HepG2 (cell line): ENCODE data around the gene FAM174A. TPM values are rescaled to one million over a fixed set of nuclear protein-coding genes. Genes with fewer than 3 reads are reported as not detected.

Experiments used
- ATAC-seq: fragments of 200-7000 bp; cut with Tn5 transposase; 3 replicates; pipeline ENCODE4 v1.9.1; 2020; ENCODE audit warnings: mild to moderate bottlenecking, moderate library complexity
- BruUV-seq: library from RNA; stranded (reverse); fragments of 400-500 nt; replicated peaks from 2 replicates; lab custom pipeline; 2021; lab: Mats Ljungman, UMichigan
- CTCF ChIA-PET: fragments of 300-600 bp; formaldehyde crosslinking; extraction: SDS; loops from one replicate; lab custom pipeline; 2021; ENCODE audit warnings: low total read pairs, inconsistent platforms, low intra/inter-chr PET ratio; lab: Yijun Ruan, JAX
- POLR2A ChIA-PET: fragments of 350-600 bp; sonication (Branson Sonifier 250); formaldehyde crosslinking; loops from one replicate; lab custom pipeline; 2020; ENCODE audit warnings: antibody characterized with exemption, inconsistent platforms; lab: Yijun Ruan, JAX
- DNase-seq: peaks from one replicate; pipeline ENCODE4 v3.0.0-alpha.2; 2015; ENCODE audit warnings: low spot score
- FAIRE-seq: peaks from 3 replicates; lab custom pipeline; 2011; peaks lifted over from hg19 to GRCh38; lab: Jason Lieb, UNC
- H2AFZ ChIP-seq: one replicate; pipeline ENCODE4 v1.6.1; 2011; ENCODE audit warnings: low read length, inconsistent platforms
- H3K27ac ChIP-seq: fragments of 300-600 bp; 3 replicates; pipeline ENCODE4 v1.8.0; 2011; ENCODE audit warnings: mixed run types, mild to moderate bottlenecking, mixed read lengths, low read length, inconsistent platforms; ENCODE audit not compliant: insufficient read depth; ENCODE audit errors: extremely low read length
- H3K27me3 ChIP-seq, 2 experiments: fragments of 200-600 bp in 1 of 2; 2 replicates in 1 of 2; 3 replicates in 1 of 2; pipeline versions ENCODE4 v1.6.0 to v1.8.0; 2011; ENCODE audit warnings: low read length in 2 of 2, mild to moderate bottlenecking in 2 of 2, moderate library complexity in 2 of 2, inconsistent platforms in 1 of 2; ENCODE audit not compliant: insufficient read depth in 2 of 2, control insufficient read depth in 1 of 2
- H3K36me3 ChIP-seq, 2 experiments: fragments of 200-600 bp in 1 of 2; replicated peaks in 1 of 2; 2 replicates in 1 of 2; 3 replicates in 1 of 2; pipeline versions ENCODE4 v1.5.1 to v1.8.0; 2011; ENCODE audit warnings: low read length in 2 of 2, inconsistent platforms in 1 of 2; ENCODE audit not compliant: insufficient read depth in 2 of 2, control insufficient read depth in 1 of 2
- H3K4me1 ChIP-seq: 2 replicates; pipeline ENCODE4 v1.5.1; 2012; ENCODE audit warnings: low read length, inconsistent platforms; ENCODE audit not compliant: insufficient read depth
- H3K4me2 ChIP-seq: 2 replicates; pipeline ENCODE4 v1.6.0; 2011; ENCODE audit warnings: low read depth, low read length, inconsistent platforms
- H3K4me3 ChIP-seq, 3 experiments: fragments of 200-600 bp in 1 of 3; sonication (generic), shearing (Covaris generic) in 1 of 3; replicated peaks in 1 of 3; 2 replicates each; pipeline ENCODE4 v1.5.1; 2011 to 2016; ENCODE audit warnings: low read length in 3 of 3, inconsistent platforms in 2 of 3, low read depth in 2 of 3, mild to moderate bottlenecking in 2 of 3, control low read depth in 1 of 3, mixed read lengths in 1 of 3; ENCODE audit not compliant: insufficient read depth in 1 of 3
- H3K79me2 ChIP-seq: one replicate; pipeline ENCODE4 v1.6.1; 2011; ENCODE audit warnings: low read length, inconsistent platforms; ENCODE audit not compliant: insufficient read depth
- H3K9ac ChIP-seq: 2 replicates; pipeline ENCODE4 v1.6.0; 2011; ENCODE audit warnings: mild to moderate bottlenecking, low read depth, low read length, inconsistent platforms; ENCODE audit not compliant: insufficient read depth
- H3K9me3 ChIP-seq: 2 replicates; pipeline ENCODE4 v1.5.1; 2012; ENCODE audit warnings: mild to moderate bottlenecking, low read length
- H4K20me1 ChIP-seq: 2 replicates; pipeline ENCODE4 v1.6.0; 2011; ENCODE audit warnings: inconsistent platforms, mild to moderate bottlenecking, low read length, moderate library complexity; ENCODE audit not compliant: insufficient read depth
- CBX5 ChIP-seq: sonication (generic); formaldehyde crosslinking; IDR thresholded peaks from 2 replicates; pipeline ENCODE4 v1.4.0; 2020; ENCODE audit warnings: missing genetic modification reagents, borderline replicate concordance
- CHCHD3 ChIP-seq: sonication (generic); formaldehyde crosslinking; IDR thresholded peaks from 2 replicates; pipeline ENCODE4 v1.8.0; 2022; ENCODE audit warnings: mild to moderate bottlenecking, missing genetic modification reagents, moderate library complexity
- ERF ChIP-seq: IDR thresholded peaks from 2 replicates; pipeline ENCODE4 v1.6.1; 2018; ENCODE audit warnings: missing biosample characterization, missing genetic modification reagents
- FOXM1 ChIP-seq: sonication (generic); formaldehyde crosslinking; IDR thresholded peaks from 2 replicates; pipeline ENCODE4 v1.5.0; 2020; ENCODE audit warnings: missing genetic modification reagents
- GFI1 ChIP-seq: sonication (generic); formaldehyde crosslinking; IDR thresholded peaks from 2 replicates; pipeline ENCODE4 v1.5.0; 2020; ENCODE audit warnings: missing genetic modification reagents, mild to moderate bottlenecking, borderline replicate concordance
- KAT7 ChIP-seq: IDR thresholded peaks from 2 replicates; pipeline ENCODE4 v1.6.1; 2018; ENCODE audit warnings: borderline replicate concordance, missing compliant biosample characterization
- KMT2B ChIP-seq: IDR thresholded peaks from 2 replicates; pipeline ENCODE4 v1.6.1; 2016; ENCODE audit warnings: missing genetic modification reagents, missing compliant biosample characterization
- MTF2 ChIP-seq: sonication (generic); formaldehyde crosslinking; IDR thresholded peaks from 2 replicates; pipeline ENCODE4 v1.5.0; 2020; ENCODE audit warnings: missing genetic modification reagents, borderline replicate concordance
- PHF20 ChIP-seq: sonication (generic); formaldehyde crosslinking; IDR thresholded peaks from 2 replicates; pipeline ENCODE4 v1.5.0; 2020; ENCODE audit warnings: mild to moderate bottlenecking, missing genetic modification reagents
- REL ChIP-seq: sonication (generic); formaldehyde crosslinking; conservative IDR thresholded peaks from 2 replicates; pipeline ENCODE4 v1.8.0; 2022; ENCODE audit warnings: mild to moderate bottlenecking, missing genetic modification reagents, moderate library complexity
- RXRA ChIP-seq: sonication (generic); formaldehyde crosslinking; IDR thresholded peaks from 2 replicates; pipeline ENCODE4 v1.5.1; 2020; ENCODE audit warnings: missing genetic modification reagents
- SUZ12 ChIP-seq: fragments of 150-350 bp; IDR thresholded peaks from 2 replicates; pipeline ENCODE4 v1.6.1; 2014; ENCODE audit warnings: low read depth, low read length
- TBP ChIP-seq: sonication (generic); formaldehyde crosslinking; IDR thresholded peaks from 2 replicates; pipeline ENCODE4 v1.5.0; 2020; ENCODE audit warnings: missing genetic modification reagents
- ZKSCAN1 ChIP-seq: fragments of 150-350 bp; IDR thresholded peaks from 2 replicates; pipeline ENCODE4 v1.6.1; 2014; ENCODE audit warnings: low read length
- ZNF354B ChIP-seq: sonication (generic); formaldehyde crosslinking; IDR thresholded peaks from 2 replicates; pipeline ENCODE4 v1.8.0; 2022; ENCODE audit warnings: mild to moderate bottlenecking, missing genetic modification reagents
- ZNF619 ChIP-seq: sonication (generic); formaldehyde crosslinking; IDR thresholded peaks from 2 replicates; pipeline ENCODE4 v1.4.0; 2020; ENCODE audit warnings: mild to moderate bottlenecking, missing genetic modification reagents
- ZNF790 ChIP-seq: sonication (generic); formaldehyde crosslinking; IDR thresholded peaks from 2 replicates; pipeline ENCODE4 v1.8.0; 2022; ENCODE audit warnings: missing genetic modification reagents, mild to moderate bottlenecking, borderline replicate concordance
- WGBS: methylation state at CpG from one replicate; pipeline ENCODE4 v1.1.6; 2017; ENCODE audit warnings: low lambda C conversion rate; 5-methylcytosine and 5-hydroxymethylcytosine counted together
- in situ Hi-C: cut with HindIII; loops from 2 replicates; pipeline ENCODE4 v1.10.0; 2017; ENCODE audit warnings: low pct_unique_long_range_greater_than_20kb; ENCODE audit not compliant: extremely low pct_ligation_motif_present
- intact Hi-C: fragments of 100-400 bp; cut with micrococcal nuclease; formaldehyde crosslinking; loops from one replicate; pipeline ENCODE4 v1.10.0; 2022; ENCODE audit not compliant: unreplicated experiment
- polyA plus RNA-seq, 8 experiments: library from polyadenylated mRNA; depleted of rRNA in 3 of 8; stranded (reverse) in 7 of 8; unstranded in 1 of 8; fragments of >200 nt; fragmentation: Illumina TruSeq in 4 of 8; extraction: Trizol in 4 of 8; gene quantifications; 2 replicates each; pipeline versions ENCODE4 v1.2.1 to v1.2.3, GENCODE V29; 2011 to 2016; ENCODE audit warnings: low read depth in 4 of 8, missing spikeins in 1 of 8, mixed read lengths in 1 of 8; ENCODE audit not compliant: insufficient read depth in 1 of 8
- total RNA-seq, 5 experiments: library from RNA; depleted of rRNA; stranded (reverse); fragments of >200 nt; fragmentation: Illumina TruSeq; extraction: Trizol; gene quantifications; 2 replicates each; pipeline ENCODE4 v1.2.3, GENCODE V29; 2016; ENCODE audit warnings: low read depth in 1 of 5
- TF ChIP-seq, protein P1 (sequence below): sonication (generic); formaldehyde crosslinking; IDR thresholded peaks from 2 replicates; pipeline ENCODE4 v1.4.0; 2020; ENCODE audit warnings: missing genetic modification reagents
- TF ChIP-seq, protein P2 (sequence below): sonication (generic); formaldehyde crosslinking; IDR thresholded peaks from 2 replicates; pipeline ENCODE4 v1.4.0; 2020; ENCODE audit warnings: mild to moderate bottlenecking, missing genetic modification reagents

Gene FAM174A
- total and polyA plus RNA-seq, 2 of the 13 experiments (the other 11 are each of a cell fraction or from before 2014, with no cell fraction given): 6.8 to 7.8 TPM

DNA sequence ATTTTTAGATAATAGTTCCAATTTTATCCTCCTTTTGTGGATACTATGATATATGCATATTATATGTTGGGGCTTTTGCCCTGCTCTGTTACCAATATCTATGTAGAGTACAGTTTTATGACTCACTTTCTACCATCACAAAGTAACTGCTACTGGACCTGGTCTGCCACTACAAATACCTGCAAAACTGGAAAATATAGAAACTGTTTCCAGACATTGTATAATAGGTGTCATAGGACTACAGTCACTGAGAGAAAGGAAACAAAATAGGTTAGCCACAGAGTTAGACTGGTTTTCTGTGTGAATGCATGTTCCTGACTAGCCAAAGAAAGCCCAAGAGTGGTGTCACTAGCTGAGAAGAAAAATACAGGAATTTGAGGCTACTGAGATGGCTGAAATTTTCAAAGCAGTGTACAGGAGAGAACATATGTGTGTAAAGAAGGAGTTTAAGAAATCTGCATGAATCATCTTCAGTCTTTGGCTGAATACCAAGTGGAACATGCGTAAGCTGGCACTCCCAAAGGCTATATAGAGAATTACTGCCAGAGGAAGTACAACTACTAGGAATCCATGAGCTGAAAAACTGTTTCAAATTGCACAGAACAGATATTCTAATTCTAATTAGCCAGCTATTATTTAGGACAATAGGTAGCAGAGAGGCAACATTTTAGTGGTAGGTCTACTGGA is 29.0 kb upstream of the FAM174A start:
- H2AFZ ChIP-seq: no peak overlapping the region
- DNase-seq: no peak
- FAIRE-seq: no peak
- no peaks in the 10 kb centered on the region for H3K9me3 ChIP-seq
- no peak overlapping the region for H3K4me2 ChIP-seq
- TF ChIP-seq ERF (CRISPR knock-in tag) (no peak), TBP (CRISPR knock-in tag) (no peak), ZKSCAN1 (no peak), KMT2B (CRISPR knock-in tag) (no peak), FOXM1 (CRISPR knock-in tag) (no peak), CBX5 (CRISPR knock-in tag) (no peak), CHCHD3 (no peak), RXRA (no peak), ZNF354B (CRISPR knock-in tag) (no peak)
- no peaks in the 10 kb centered on the region for H3K36me3 ChIP-seq
- H3K9ac ChIP-seq: no peak overlapping the region
- no peaks in the 10 kb centered on the region for H4K20me1 ChIP-seq
- in situ Hi-C loops (loop anchor here (25.0 kb wide), 1 partner anchor 1394 kb away; no protein-coding TSS in a partner anchor), intact Hi-C loops (no loop called here)
- H3K4me1 ChIP-seq: no peaks in the 10 kb centered on the region
- no peaks in the 10 kb centered on the region for H3K27me3 ChIP-seq
- WGBS: 8% methylated on average over 1 of the region's 1 CpG
- POLR2A ChIA-PET: no interaction called here
- H3K27ac ChIP-seq: no peak overlapping the region
- BruUV-seq: no TSS peak
- ATAC-seq: no peak
- H3K79me2 ChIP-seq: no peaks in the 10 kb centered on the region
- H3K4me3 ChIP-seq: no peak overlapping the region
- CTCF ChIA-PET: no interaction called here

DNA sequence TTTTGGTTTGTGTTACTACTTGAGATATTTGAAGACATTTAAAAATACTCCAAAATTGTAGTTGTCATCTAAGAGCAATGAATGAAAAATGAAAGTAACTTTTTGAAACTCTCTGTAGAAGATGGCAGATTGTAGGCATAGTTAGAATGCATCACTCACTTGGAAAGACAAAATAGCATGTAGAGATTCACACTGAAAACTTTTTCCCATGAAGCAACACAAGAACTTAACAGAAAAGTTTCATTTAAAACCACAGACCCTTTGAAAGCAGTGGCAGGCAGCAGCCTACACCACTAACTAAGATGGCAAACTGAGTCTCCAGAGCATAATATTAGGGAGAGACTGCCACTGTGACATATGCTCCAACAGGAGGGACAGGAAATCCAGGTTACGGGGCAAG is 18.9 kb upstream of the FAM174A start:
- FAIRE-seq (no peak), DNase-seq (no peak), ATAC-seq (no peak)
- Histone ChIP-seq H2AFZ (no peak overlapping the region), H3K9ac (no peak overlapping the region), H3K4me3 (no peak overlapping the region), H3K4me1 (no peaks in the 10 kb centered on the region), H3K4me2 (no peak overlapping the region), H3K36me3 (no peaks in the 10 kb centered on the region), H4K20me1 (no peaks in the 10 kb centered on the region), H3K79me2 (no peaks in the 10 kb centered on the region), H3K27me3 (no peaks in the 10 kb centered on the region), H3K9me3 (peaks cover 6% of the 10 kb centered on the region; the same call in 1 of the 2 replicates), H3K27ac (no peak overlapping the region)
- intact Hi-C loops: no loop called here
- POLR2A ChIA-PET: no interaction called here
- BruUV-seq: no TSS peak
- in situ Hi-C loops: loop anchor here (25.0 kb wide), 1 partner anchor 1404 kb away; no protein-coding TSS in a partner anchor
- 14% methylated on average over 1 of the region's 1 CpG for WGBS
- CTCF ChIA-PET: no interaction called here
- TF ChIP-seq ZNF619 (no peak), REL (CRISPR knock-in tag) (no peak), GFI1 (no peak), PHF20 (CRISPR knock-in tag) (no peak), SUZ12 (no peak), KAT7 (CRISPR knock-in tag) (no peak), MTF2 (CRISPR knock-in tag) (no peak), ZNF790 (CRISPR knock-in tag) (no peak)
- TF ChIP-seq, protein P1, sequence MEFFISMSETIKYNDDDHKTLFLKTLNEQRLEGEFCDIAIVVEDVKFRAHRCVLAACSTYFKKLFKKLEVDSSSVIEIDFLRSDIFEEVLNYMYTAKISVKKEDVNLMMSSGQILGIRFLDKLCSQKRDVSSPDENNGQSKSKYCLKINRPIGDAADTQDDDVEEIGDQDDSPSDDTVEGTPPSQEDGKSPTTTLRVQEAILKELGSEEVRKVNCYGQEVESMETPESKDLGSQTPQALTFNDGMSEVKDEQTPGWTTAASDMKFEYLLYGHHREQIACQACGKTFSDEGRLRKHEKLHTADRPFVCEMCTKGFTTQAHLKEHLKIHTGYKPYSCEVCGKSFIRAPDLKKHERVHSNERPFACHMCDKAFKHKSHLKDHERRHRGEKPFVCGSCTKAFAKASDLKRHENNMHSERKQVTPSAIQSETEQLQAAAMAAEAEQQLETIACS (CRISPR knock-in tag): no peak
- TF ChIP-seq, protein P2, sequence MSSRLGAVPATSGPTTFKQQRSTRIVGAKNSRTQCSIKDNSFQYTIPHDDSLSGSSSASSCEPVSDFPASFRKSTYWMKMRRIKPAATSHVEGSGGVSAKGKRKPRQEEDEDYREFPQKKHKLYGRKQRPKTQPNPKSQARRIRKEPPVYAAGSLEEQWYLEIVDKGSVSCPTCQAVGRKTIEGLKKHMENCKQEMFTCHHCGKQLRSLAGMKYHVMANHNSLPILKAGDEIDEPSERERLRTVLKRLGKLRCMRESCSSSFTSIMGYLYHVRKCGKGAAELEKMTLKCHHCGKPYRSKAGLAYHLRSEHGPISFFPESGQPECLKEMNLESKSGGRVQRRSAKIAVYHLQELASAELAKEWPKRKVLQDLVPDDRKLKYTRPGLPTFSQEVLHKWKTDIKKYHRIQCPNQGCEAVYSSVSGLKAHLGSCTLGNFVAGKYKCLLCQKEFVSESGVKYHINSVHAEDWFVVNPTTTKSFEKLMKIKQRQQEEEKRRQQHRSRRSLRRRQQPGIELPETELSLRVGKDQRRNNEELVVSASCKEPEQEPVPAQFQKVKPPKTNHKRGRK: no peak
